NCI-H748 (cell line): ENCODE data around the gene PNPLA5.

Experiments used
- DNase-seq: peaks from one replicate; lab custom pipeline; 2025; ENCODE audit not compliant: unreplicated experiment; lab: John Stamatoyannopoulos, UW

The PNPLA5 gene

DNA sequence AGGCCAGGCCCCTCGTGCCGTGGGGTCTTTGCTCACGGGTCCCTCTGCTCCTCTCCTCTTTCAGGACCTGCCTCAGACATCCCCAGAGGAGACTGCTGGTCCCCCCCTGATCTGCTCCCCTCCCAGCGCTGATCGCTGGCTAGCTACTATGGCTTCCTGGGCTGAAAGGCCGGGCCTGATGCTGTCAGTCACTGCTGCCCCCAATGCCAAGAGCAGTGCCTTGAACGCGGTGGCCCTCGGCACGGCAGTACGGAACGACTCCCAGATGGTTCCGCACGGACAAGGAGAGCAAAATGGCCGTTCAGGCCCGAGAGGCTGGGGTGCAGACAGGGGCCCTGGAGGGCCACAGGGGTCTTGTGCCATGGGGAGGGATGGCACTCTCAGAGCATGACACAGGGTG is 51.0 kb downstream of the PNPLA5 start:
- no peak for DNase-seq

DNA sequence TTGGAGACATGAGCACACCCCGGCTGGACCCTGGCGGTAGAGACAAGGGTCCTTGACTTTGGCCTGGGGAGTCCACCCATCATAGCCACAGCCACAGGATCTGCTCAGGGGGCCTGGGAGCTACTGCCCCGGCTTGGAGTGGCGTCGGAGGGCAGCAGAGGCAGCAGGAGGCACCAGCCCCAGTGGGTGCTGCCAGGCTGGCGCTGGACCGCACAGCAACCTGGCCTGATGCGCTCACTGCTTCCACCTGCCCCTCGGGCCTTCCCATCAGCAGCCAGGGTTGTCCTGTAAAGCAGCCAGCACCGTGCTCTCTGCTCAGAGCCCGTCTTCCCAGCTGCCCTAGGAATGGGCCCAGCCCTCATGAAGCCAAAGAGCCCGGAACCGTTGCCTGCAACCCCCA is 51.4 kb downstream of the PNPLA5 start:
- DNase-seq = no peak

DNA sequence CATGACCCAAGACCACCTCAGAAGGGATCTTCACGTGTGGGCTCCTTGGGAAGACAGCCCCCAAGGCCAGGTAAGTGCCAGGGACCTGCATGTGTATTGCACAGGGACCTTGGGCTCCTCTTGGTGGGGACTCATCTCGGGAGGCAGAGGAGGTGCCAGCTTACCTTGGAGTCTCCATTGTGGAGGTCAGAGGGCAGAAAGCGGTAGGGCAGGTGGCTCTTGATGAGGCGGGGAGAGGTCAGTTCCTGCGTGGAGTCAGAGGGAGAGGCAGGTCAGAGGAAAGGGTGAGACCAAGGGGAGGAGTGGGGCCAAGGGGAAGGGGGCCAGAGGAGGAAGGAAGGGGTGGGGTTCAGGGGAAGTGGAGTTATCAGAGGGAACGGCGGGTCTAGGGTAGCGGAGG is 52.0 kb downstream of the PNPLA5 start:
- DNase-seq = no peak

DNA sequence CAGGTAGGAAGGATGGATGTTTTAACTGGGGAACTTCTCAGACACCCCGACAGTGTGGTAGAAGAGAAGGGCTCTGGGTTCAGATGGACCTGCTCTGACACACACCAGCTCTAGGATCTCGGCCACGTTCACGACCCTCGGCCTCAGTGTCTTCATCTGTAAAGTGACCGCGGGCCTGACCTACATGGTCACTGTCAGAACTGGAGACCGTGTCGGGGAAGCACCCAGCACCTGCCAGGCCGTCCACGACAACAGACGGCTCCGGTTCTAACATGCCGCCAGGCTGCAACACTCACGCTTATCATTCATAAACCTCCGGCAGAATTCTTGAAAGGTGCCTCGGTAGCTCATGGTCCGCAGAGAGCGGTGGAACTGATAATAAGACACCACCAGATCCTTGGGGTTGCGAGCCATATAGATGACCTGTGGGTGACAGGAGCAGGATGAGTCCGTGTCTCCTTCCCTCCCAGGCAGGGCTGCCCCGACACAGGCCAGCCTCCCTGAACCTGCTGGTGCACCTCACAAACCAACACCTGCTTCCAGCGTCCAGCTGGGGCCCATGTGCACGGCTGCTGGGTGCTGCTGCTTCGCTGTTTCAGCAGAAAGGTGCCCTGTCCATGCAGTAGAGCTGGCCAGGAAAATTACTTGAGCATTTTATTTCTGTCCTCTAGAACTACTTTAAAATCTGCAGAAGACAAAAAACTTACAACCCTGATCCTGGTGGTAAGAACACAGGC is 53.1 kb downstream of the PNPLA5 start:
- DNase-seq = no peak

DNA sequence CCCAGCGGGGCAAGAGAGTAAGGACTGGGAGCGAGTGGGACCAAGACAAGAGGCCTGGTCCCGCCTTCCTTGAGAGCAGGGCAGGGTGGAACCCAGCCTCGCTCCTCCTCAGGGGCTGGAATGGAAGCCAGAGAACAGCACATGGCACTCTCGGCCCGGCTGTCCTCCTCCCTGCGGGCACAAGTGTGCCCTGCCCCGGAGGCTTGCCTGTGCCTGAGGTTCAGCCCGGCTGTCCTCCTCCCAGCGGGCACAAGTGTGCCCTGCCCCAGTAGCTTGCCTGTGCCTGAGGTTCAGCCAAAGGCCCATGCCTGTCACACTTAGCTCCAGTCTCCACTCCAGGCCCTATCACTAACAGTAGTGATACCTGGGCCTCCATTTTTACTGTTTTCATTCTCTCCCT is 53.7 kb downstream of the PNPLA5 start:
- DNase-seq = no peak

DNA sequence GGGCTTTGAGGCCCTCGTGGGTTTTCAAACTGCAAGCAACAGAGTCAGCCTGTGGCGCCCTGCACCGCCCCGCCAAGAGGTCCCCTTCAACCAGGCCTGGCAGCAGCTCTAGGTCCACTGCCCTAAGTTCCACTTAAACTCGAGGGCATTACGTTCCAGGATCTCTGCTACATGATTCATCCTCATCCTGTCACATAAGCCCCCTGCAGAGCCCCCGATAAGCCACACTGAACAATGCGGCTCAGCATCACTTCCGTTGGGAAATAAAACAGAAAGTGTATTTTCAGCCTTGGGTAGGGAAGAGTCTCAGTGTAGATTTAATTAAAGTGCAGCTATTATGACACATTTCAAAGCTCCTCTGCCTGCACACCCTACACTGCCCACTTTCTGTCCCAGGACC is 54.1 kb downstream of the PNPLA5 start:
- DNase-seq = no peak

DNA sequence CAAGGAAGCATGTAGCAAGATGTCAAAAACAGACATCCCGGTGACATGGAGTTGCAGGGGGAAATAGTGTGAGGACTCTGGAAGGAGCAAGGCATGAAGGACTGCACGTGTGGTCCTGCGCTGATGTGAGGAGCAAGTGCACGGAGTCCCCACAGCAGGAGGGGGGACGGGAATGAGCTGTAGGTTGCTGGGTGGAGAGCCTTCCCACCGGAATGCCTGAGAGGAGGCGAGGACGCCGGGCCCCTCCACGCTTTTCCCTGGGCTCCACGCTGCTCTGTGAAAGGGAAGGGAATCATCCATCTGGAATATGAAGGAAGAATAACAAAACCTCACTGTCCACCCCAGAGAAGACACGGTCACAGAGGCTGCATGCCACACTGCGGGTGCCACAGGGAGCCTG is 56.1 kb downstream of the PNPLA5 start:
- DNase-seq = no peak

DNA sequence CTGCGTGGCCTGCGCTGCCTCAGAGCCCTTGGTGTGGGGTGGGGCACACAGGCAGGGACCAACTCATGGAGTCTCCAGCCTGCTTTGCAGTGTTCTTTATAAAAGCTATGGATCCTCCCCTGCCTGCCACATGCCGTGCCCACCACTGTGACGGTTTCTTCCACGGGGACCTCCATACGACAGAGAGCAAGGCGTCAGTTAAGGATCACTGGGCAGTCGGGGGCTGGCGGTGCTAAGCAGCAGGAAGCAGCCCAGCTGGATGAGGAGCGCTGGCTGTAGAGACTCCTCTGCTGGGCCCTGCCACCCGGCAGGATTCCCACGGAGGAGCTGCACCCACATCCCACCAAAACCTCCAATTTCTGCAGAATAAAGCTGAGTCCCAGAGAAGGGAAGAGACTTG is 56.6 kb downstream of the PNPLA5 start:
- DNase-seq = no peak

DNA sequence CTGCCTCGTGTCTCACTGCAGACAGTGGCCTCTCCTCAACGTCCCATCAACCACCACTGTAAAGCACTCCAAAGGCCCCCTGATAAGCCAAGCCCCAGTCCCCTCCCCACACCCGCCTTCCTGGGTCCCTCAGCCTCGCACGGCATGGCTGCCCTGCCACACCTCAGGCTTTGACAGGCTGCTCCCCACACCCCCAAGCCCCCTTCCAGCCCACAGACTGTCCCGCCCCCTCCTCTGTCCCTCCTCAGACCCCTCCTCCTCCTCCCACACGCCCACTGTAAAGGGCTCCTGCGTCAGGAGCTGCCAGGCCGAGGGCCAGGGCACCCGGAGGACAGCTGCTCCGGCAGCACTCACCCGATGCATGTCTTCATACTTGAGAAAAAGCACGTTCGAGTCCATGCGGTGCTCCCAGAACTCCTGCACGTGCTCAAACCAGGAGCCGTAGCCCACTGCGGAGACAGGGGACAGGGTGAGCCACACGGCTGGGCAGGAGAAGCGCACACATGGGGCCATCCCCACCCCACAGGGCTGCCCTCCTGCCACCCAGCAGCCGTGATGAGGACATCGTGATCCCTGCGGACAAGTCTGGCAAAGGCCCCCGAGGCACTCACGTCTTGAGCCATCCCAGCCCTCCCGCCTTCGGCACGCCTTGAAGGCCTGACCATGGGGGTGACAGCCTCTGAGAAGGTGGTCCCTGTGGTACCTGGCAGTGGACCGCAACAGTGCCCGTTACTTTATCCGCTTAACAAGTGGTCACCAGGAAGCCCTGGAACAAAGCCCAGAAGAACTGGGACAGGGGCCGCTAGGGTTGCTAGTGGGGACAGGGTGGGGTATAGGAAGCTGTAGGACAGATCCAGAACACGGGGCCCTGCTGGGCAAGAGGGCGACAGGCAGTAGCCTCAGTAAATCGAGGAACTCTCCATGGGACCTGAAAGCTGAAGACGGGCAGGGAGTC is 58.2 kb downstream of the PNPLA5 start:
- no peak for DNase-seq

DNA sequence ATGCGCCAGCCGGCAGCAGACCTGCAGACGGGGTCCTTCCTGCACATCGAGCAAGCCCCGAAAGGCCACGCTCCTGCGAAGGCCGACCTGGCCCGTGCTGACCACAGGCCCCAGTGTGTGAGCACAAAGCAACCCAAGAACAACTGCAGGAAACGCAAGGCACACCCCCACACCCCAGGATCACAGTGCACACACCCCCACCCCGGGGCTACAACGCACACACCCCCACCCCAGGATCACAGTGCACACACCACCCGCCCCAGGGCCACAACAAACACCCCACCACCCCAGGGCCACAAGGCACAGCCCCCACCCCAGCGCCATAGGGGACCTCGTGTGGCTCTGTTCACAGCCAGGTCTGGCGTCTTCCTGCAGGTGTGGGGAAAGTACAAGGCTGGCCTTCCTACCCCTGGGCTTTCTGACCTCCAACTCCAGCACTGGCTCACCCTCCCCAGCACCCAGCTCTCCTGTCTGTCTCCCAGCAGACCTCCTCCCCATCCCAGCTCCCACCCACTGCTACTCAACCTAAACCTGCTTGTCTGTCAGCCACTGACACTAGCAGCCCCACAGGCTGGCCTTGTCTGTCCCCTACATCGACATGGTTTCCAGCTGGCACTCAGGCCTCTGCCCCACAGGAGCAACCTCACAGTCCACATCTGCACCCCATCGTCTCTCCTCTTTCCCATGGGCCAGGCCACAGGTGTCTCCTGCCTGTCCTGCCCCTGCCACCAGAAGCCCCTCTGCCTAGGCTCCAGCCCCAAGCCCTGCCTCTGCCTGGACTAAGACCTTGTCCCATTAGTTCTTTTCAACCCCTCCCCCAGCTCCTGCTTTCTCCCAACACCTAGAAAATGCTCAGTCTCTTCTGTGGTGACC is 59.2 kb downstream of the PNPLA5 start:
- no peak for DNase-seq

DNA sequence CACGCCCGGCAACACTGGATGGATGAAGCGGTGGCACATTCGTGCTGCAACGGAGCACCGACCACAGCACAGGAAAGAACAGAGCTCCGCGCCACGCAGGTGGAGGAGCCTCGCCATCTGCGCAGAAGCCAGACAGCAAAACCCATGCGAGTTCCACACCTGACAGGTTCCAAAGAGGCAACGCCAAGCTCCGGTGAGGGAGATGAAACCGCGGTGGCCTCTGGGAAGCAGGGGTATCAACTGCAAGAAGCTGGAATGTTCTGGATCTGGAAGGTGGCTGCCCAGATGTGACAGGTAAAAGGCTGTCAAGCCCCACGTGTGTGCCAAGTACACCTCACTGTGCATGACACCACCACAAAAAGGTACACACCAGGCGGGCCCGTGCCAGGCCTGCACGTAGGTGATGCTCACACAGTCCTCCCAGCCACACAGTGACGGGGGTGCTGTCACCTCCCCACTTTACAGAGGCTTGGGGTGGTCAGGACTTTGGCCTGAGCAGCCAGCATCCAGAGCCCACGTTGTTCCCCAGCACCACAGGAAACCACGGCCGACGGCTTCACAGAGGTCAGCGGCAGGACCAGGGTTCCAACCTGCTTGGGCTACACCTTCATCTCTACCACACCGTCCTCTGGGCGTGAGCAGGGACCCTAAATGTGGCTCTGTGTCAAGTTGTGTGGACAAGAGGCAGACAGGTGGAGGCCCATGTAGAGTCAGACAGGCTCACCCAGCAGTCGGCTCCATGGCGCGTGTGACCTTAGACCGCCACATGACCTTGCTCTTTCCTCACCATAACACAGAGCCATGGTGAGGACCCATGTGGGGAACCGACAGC is 60.0 kb downstream of the PNPLA5 start:
- DNase-seq = no peak

DNA sequence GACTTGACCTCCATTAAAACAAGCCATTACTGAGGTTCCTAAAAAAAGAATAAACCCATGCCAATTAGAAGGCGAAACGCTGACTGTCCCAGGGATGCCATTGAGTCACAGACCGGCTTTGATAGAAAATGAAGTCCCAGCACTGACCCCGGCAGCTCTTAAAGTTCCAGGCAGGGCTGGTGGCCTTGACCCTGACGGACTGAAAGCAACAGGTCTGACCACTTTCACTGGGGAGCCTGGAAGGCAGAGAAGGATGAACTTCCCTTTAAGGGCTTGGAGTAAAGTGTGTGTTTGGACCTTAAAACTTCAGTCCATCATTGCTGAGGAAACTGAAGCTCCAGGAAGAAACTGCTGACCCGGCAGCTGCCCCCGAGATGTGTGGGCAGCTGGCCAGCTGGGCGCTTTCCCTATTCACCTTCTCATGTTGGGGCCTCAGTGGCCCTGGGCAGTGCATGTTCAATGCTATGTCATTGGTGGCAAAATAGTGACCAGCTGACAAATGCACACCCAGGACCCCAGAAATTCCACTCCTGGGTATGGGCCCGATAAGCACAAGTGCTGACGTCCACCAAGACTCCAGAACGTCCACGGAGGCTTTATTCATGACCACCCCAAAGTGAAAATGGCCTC is 60.8 kb downstream of the PNPLA5 start:
- no peak for DNase-seq

DNA sequence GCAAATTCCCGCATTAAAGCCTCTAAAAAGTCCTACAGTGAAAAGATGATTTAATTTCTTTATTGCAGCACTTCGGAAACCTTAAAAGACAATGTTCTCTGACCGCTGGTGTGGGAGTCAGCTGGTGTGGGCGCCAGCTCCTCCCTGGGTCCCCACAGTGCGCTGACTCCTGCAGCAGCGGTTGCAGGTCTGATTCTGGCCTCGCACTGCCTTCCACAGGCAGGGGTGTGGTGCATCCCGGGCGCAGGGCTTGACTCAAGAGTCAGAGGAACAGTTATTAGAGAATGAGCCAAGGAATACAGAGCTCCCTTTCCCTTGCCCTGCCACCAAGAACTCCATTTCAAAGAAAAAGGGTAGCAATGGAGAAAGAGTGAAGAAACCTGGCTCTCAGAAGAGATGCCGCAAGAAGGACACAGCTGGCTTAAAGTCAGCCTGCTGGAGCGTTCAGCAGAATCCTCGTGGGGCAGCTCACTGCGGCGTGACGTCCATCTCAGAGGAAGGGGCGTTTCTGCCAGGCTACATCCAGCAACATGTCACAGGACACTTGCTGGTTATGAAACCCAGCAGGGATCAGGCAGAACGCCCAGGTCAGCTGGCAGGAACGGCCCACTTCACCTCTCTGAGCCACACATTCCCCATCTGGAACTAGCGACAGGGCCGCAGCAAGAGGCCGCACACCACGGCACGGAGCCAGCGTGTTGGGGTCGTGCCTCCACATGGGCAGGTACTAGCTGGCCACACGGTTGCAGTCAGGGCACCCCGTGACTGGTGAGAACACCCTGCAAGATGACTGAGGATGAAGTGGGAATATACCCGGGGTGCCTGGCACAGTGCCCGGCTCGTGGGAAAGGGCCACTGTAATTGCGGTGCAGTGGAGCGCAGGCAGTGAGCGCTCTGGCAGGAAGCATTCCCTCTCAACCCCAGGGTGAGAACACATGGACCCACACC is 61.6 kb downstream of the PNPLA5 start:
- DNase-seq = no peak
